ENCODE results near the gene FBXO47.

The FBXO47 gene

GRCh38 chr17:38903404-38903803 lies 63.8 kb downstream of the FBXO47 start:
- DNase-seq (ENCODE audit: low spot score): no peak

- DNase-seq (ENCODE audit: low spot score): peak; percentile 92
Measured at GRCh38 chr17:38900978-38901656, 66.1 kb downstream of the FBXO47 start.

- no peak for DNase-seq (ENCODE audit: low spot score)
Measured at GRCh38 chr17:38899421-38899820, 67.8 kb downstream of the FBXO47 start.

GRCh38 chr17:38898812-38899348 lies 68.3 kb downstream of the FBXO47 start:
- DNase-seq (ENCODE audit: low spot score): no peak

- DNase-seq (ENCODE audit: low spot score): no peak
Measured at GRCh38 chr17:38898291-38898679, 68.9 kb downstream of the FBXO47 start.

GRCh38 chr17:38897671-38898290 lies 69.4 kb downstream of the FBXO47 start:
- DNase-seq (ENCODE audit: low spot score): no peak

- no peak for DNase-seq (ENCODE audit: low spot score)
Measured at GRCh38 chr17:38897176-38897575, 70.0 kb downstream of the FBXO47 start.

- DNase-seq (ENCODE audit: low spot score): no peak
Measured at GRCh38 chr17:38896346-38896954, 70.8 kb downstream of the FBXO47 start.

GRCh38 chr17:38894276-38894675 lies 72.9 kb downstream of the FBXO47 start:
- DNase-seq (ENCODE audit: low spot score): no peak

- DNase-seq (ENCODE audit: low spot score): no peak
Measured at GRCh38 chr17:38893607-38894006, 73.6 kb downstream of the FBXO47 start.

GRCh38 chr17:38893113-38893512 lies 74.1 kb downstream of the FBXO47 start:
- DNase-seq (ENCODE audit: low spot score): no peak

- DNase-seq (ENCODE audit: low spot score): no peak
Measured at GRCh38 chr17:38892620-38893019, 74.6 kb downstream of the FBXO47 start.

GRCh38 chr17:38892083-38892482 lies 75.1 kb downstream of the FBXO47 start:
- DNase-seq (ENCODE audit: low spot score): no peak

GRCh38 chr17:38891441-38891840 lies 75.8 kb downstream of the FBXO47 start:
- no peak for DNase-seq (ENCODE audit: low spot score)

GRCh38 chr17:38890410-38890746 lies 76.8 kb downstream of the FBXO47 start:
- DNase-seq (ENCODE audit: low spot score): no peak

- DNase-seq (ENCODE audit: low spot score): no peak
Measured at GRCh38 chr17:38889745-38890409, 77.3 kb downstream of the FBXO47 start.

- DNase-seq (ENCODE audit: low spot score): no peak
Measured at GRCh38 chr17:38888842-38889241, 78.4 kb downstream of the FBXO47 start.

- no peak for DNase-seq (ENCODE audit: low spot score)
Measured at GRCh38 chr17:38886643-38887010, 80.6 kb downstream of the FBXO47 start.
